Body of pancreas (tissue), 4 donors: Measurements from ENCODE around the gene ACACB. TPM values are rescaled to one million over a fixed set of nuclear protein-coding genes. Genes with fewer than 3 reads are reported as not detected.

Source experiments
- ATAC-seq: fragments of 150-250 bp; one replicate; pipeline ENCODE4 v1.9.1; 2016
- DNase-seq, 4 donors: peaks; one replicate each; pipeline ENCODE4 v3.0.0-alpha.2; 2019
- H3K27ac ChIP-seq, 4 donors: fragments of 200-600 bp; sonication (generic); 1 replicate in 3 of 4; 2 replicates in 1 of 4; pipeline versions ENCODE4 v1.5.1 to v1.6.1; 2016 to 2019; ENCODE audit warnings: mild to moderate bottlenecking in 1 of 4, mixed read lengths in 1 of 4, moderate library complexity in 1 of 4
- H3K27me3 ChIP-seq, 2 donors: fragments of 200-600 bp; sonication (generic); one replicate each; pipeline ENCODE4 v1.6.0; 2016; ENCODE audit warnings: mild to moderate bottlenecking in 1 of 2
- H3K36me3 ChIP-seq, 2 donors: fragments of 200-600 bp; sonication (generic); replicated peaks in 1 of 2; 2 replicates each; pipeline ENCODE4 v1.5.1; 2016; ENCODE audit warnings: low read depth in 2 of 2; ENCODE audit not compliant: insufficient read depth in 1 of 2
- H3K4me1 ChIP-seq: fragments of 200-600 bp; sonication (generic); one replicate; pipeline ENCODE4 v1.6.0; 2016
- H3K4me3 ChIP-seq, 2 donors: fragments of 200-600 bp; sonication (generic); 1 replicate in 1 of 2; 2 replicates in 1 of 2; pipeline ENCODE4 v1.5.1; 2016 to 2019
- H3K9me3 ChIP-seq, 3 donors: fragments of 200-600 bp; sonication (generic); 1 replicate in 2 of 3; 2 replicates in 1 of 3; pipeline ENCODE4 v1.5.1; 2016
- CTCF ChIP-seq, 7 experiments: fragments of 450-650 bp in 4 of 7; fragments of 200-600 bp in 3 of 7; sonication (generic) in 3 of 7; IDR thresholded peaks; one replicate each; pipeline ENCODE4 v1.5.1; 2016 to 2019; ENCODE audit warnings: antibody characterized with exemption in 7 of 7
- POLR2A ChIP-seq, 3 donors: fragments of 450-650 bp; IDR thresholded peaks; one replicate each; pipeline ENCODE4 v1.6.1; 2016; ENCODE audit warnings: antibody characterized with exemption in 3 of 3, mild to moderate bottlenecking in 2 of 3
- WGBS, 2 donors: methylation state at CpG; one replicate each; pipeline ENCODE4 v1.1.5; 2017; 5-methylcytosine and 5-hydroxymethylcytosine counted together
- intact Hi-C: fragments of 100-400 bp; cut with DNase I; formaldehyde crosslinking; loops from one replicate; pipeline ENCODE4 v1.15.1; 2023
- total RNA-seq, 2 donors: library from RNA; depleted of rRNA; stranded (reverse); fragments of >200 nt; gene quantifications; one replicate each; pipeline ENCODE4 v1.1.0, GENCODE V29; 2016

The ACACB gene
- total RNA-seq, 2 donors from 2014 or later, result 71.1 to 358 TPM

- no peak for DNase-seq
- Histone ChIP-seq H3K27ac (peak overlapping the region in 1 of 4 donors; percentile 9), H3K4me3 (no peak overlapping the region), H3K4me1 (peaks cover 8% of the 10 kb centered on the region), H3K36me3 (no peaks in the 10 kb centered on the region), H3K9me3 (no peaks in the 10 kb centered on the region), H3K27me3 (no peaks in the 10 kb centered on the region)
- TF ChIP-seq POLR2A (IDR thresholded peaks at IDR 0.05) (no peak), CTCF (IDR thresholded peaks at IDR 0.05) (no peak)
- ATAC-seq, result no peak
- intact Hi-C loops, result no loop called here
- 78 to 84% methylated on average over 12 of the region's 12 CpGs for WGBS, 2 donors
Measured at GRCh38 chr12:109124878-109125648, 8.7 kb downstream of the ACACB start.

GRCh38 chr12:109125791-109126190 lies 9.4 kb downstream of the ACACB start:
- Histone ChIP-seq H3K9me3 (no peaks in the 10 kb centered on the region), H3K4me1 (peaks cover 7% of the 10 kb centered on the region), H3K4me3 (no peak overlapping the region), H3K36me3 (no peaks in the 10 kb centered on the region), H3K27ac (peak overlapping the region in 2 of 4 donors; percentile 2 to 9), H3K27me3 (no peaks in the 10 kb centered on the region)
- ATAC-seq (no peak), DNase-seq (peak in 1 of 4 donors; percentile 20)
- intact Hi-C loops, result no loop called here
- TF ChIP-seq POLR2A (IDR thresholded peaks at IDR 0.05) (no peak), CTCF (IDR thresholded peaks at IDR 0.05) (no peak)
- 65 to 72% methylated on average over 7 of the region's 7 CpGs for WGBS, 2 donors

GRCh38 chr12:109126784-109127183 lies 10.4 kb downstream of the ACACB start:
- 61 to 63% methylated on average over 3 of the region's 3 CpGs for WGBS, 2 donors
- DNase-seq (no peak), ATAC-seq (no peak)

GRCh38 chr12:109127533-109128242 lies 11.3 kb downstream of the ACACB start:
- Histone ChIP-seq H3K27me3 (no peaks in the 10 kb centered on the region), H3K4me3 (no peak overlapping the region), H3K4me1 (peaks cover 24% of the 10 kb centered on the region), H3K27ac (no peak overlapping the region), H3K36me3 (no peaks in the 10 kb centered on the region), H3K9me3 (no peaks in the 10 kb centered on the region)
- 86 to 96% methylated on average over 12 to 13 of the region's 13 CpGs for WGBS, 2 donors
- no peak for DNase-seq
- intact Hi-C loops, result no loop called here
- TF ChIP-seq CTCF (IDR thresholded peaks at IDR 0.05), result no peak
- no peak for TF ChIP-seq POLR2A (IDR thresholded peaks at IDR 0.05)
- ATAC-seq, result no peak

More at GRCh38 chr12:109126784-109127183, 10.4 kb downstream of the ACACB start:
- no peak overlapping the region for H3K4me3 ChIP-seq
- H3K36me3 ChIP-seq, result no peaks in the 10 kb centered on the region
- no peaks in the 10 kb centered on the region for H3K9me3 ChIP-seq
- no peak for TF ChIP-seq CTCF (IDR thresholded peaks at IDR 0.05)
- TF ChIP-seq POLR2A (IDR thresholded peaks at IDR 0.05), result no peak
- H3K4me1 ChIP-seq, result peaks cover 16% of the 10 kb centered on the region
- no peak overlapping the region for H3K27ac ChIP-seq
- H3K27me3 ChIP-seq, result no peaks in the 10 kb centered on the region
- intact Hi-C loops, result no loop called here
